GM18907 (cell line): ENCODE results near the gene TMEM100.
A peak's percentile ranks its signal among the peaks of the same experiment; 100 is the strongest.

Source experiments
- ATAC-seq: cut with Tn5 transposase; IDR thresholded peaks from one replicate; pipeline ENCODE4 v1.9.1; 2021; ENCODE audit warnings: mild to moderate bottlenecking, moderate library complexity; ENCODE audit not compliant: unreplicated experiment

Gene TMEM100

DNA sequence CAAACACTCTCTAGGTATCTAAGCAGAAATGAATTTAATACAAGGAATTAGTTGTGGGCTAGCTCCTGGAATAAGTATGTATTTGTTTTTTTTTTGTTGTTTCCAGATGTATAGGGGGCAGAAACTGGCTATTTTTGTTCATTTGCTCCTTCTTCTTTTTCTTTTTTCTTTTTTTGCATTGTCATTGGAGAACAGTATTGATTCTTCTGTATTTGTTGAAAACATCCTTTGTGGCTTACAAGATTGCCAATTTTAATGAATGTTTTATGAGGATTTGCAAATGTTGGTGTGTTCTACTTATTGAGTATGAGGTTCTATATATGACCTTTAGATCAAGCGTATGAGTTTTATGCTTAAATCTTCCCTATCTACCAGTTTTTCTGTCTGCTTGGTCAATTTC, 22.6 kb upstream of the TMEM100 start:
- ATAC-seq: no peak

DNA sequence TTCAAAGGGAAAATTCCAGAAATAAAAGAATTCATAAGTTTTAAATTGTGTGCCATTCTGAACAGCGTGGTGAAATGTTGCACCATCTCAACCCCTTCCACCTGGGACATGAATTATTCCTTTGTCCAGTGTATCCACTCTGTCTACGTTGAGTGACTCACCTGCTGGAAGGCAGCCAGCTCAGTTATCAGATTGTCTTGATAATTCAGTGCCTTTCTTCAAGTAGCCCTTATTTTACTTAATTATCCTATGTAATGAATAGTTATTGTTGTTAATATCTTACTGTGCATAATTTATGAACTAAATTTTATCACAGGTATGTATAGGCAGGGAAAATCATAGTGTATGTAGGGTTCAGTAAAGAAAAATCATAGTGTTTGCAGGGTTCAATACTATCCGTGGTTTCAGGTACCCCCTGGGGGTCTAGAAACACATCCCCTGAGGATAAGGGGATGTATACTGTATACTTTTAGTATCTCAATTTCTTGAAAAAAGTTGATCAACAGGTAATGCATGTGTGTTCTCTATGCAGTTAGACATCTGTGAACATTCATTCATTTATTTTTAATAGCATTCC, 20.5 kb upstream of the TMEM100 start:
- peak; percentile 38 for ATAC-seq

DNA sequence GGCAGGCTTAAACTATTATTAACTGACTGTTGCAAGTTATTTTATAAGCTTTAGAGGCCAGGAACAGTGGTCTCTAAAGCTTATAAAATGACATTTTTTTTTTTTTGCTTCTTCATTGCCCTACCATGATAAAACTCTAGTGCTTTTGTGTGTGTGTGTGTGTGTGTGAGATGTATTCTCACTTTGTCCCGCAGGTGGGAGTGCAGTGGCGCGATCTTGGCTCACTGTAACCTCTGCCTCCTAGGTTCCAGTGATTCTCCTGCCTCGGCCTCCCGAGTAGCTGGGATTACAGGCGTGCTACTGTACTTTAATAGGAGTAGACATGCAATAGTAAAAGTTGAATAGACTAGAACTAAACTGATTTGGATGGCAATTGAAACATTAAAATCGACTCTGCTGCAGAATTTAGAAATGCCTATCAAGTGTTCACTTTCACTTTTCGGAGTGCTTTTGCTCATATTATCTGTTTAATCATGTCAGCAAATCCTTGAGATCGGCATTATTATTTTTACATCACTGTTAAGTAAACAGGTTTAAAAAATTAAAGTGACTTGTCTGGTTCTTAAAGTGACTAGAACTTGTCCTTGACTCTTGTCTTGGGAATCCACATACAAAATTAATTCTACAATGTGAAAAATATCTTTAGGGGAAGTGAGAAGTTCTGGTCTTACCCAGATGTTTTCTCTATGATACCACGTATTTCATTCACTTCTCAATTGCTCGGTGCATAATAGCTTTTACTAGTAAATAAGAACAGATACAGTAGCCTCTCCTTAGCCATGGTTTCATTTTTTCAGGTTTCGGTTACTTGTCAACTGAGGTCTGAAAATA, 19.8 kb upstream of the TMEM100 start:
- peak; percentile 94 for ATAC-seq

DNA sequence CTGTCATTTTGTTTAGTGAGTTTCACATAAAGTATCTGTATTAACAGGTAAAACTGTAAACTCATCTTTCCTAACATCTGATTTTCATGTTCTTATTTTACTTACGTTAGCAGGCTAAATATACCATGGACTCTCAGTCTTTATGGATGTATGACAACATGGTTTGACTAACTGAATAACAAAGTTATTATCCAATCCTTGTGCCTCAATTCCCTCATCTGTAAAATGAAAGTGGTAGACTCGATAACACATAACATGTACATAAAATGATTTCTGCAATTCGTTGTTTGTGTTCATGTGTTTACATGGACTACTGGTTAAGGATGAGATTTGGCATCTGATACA, 18.7 kb upstream of the TMEM100 start:
- no peak for ATAC-seq

DNA sequence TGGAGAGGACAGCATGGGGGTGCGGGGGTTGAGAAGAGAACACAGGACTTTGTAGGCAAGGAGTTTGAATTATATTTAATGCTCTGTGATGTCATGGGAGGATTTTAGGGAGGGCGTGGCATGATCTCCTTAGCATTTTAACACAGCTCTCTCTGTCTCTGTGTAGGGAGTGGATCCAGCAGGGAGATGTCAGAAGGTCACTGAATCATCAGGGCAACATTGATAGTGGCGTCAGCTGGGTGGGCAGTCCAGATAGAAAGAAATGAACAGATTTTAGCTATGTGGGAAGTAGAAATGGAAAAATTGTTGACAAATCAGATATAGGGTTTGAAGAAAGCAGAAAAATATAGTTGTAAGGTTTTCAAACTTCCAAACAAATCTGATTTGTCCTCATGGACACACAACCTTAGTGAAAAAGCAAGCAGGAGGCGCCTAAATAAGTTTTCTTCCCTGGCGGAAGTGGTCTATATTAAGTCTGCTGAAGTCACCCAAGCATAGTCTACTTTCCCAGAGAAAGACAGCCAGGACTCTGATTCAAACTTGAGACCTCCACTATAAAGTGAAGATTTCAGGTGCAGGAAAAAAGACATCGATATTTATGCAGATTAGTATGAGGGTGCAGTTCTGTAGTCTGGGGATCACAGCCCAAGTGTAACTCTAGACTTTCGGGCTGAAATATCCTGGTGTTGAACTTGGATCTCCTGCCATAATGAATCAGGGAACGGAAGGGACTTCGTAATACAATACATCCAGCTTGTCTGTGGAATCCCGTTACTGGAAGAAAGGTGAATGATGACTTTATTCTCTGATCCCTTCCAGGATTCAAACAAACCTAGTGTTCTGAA, 18.1 kb upstream of the TMEM100 start:
- ATAC-seq: no peak

DNA sequence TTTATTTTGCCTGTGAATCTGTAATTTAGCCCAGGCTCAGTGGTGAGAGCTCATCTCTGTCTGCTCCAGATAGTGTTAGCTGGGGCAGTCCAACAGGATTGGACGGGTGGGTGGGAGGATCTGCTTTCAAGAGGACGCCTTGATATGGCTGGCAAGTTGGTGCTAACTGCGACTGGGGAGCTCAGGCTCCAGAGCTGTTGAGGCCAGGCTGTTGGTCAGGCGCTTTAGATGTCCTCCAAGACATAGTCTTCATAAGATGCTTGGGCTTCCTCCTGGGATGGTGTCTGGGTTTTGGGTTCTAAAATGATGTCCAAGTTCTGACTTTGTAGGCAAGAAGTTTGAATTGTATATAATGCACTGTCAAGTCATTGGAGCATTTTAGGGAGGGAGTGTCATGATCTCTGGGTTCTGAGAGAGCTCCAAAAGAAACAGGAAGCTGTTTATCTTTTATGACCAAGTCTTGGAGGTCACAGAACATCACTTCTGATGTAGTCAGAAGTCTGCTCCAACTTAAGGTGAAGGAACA, 15.4 kb upstream of the TMEM100 start:
- no peak for ATAC-seq

DNA sequence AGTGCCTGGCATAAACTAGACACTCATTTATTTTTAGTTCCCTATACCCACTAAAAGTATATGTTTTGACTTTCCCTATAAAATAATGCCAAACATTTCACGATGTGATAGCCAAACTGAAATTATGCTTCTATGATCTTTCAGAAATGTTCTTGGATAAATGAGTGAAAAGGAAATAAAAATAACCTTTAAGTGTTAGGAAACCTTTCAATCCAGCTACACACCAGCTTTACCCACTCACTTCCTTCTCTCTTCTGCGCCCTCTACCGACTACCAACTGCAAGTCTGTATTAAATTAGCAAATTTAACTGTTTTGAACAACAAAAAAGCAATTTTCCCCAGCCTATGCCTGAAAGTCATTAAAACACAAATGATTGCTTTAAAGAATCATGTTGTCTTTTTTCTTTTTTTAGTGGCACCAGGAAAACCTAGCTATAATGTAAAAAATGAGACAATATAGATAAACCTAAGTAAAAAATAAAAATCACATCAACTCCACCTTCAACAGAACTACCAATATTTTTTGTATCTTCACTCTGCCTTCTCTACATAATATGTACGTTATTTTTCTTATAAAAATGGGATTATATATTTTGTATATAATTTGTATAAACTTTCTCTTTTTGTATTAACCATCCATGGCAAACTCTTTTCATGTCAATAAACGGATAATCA, 13.2 kb upstream of the TMEM100 start:
- ATAC-seq: no peak

DNA sequence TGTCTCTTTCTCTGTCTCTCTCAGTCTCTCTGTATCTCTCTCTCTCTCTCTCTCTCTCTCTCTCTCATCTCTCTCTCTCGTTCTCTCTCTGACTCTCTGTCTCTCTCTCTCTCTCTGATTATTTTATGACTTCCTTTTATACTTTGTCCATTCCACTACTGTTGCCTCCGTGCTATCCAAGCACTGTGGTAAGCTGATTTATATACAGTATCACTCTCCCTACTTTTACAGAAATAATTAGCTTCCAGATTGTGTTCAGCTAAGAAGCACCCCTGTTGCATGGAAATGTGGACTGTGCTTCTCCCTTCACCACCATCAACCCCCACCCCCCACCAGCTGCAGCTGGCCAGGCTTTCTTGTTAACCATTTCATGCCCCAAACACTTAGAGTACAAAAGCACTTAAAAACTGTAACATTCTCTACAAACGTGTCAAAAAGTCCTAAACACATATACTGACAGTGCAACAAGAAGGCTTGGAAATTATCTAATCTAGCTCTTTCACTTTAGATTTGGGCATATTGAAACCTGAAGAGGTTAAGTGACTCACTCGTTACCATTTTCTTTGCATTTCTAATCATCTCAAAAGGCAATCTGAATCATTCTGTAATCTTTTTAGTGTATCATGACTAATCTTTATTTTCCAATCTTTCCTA, 11.6 kb upstream of the TMEM100 start:
- ATAC-seq: no peak

DNA sequence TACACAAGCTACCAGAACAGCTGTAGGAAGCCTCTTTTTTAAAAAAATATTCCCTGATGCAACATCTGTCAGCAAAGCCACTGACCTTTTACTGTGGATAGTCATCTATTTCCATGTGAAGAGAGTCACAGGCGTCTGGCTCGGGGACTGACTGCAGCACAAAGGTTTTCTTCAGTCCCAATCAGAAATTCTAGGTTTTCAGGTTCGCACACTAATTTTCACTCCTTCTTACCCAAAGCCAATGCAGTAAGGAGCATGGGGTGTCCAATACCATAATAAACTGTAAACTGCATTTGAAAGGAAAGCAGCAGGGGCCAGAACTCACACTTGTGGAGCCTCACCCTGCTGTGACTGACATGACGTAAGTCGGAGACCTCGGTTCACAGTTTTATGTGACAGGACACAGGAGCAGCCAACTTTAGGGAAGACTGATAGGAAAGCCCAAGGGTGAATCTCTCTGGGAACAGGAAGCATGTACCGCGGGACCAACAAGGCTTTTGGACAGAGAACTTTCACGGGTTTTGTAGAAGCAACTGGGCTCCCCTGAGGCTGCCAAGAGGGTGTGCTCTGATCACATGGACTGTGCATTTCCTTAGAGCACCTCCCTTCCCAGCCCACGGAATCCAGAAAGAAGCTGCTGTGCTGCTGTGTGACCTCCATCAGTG, 9.1 kb upstream of the TMEM100 start:
- no peak for ATAC-seq

DNA sequence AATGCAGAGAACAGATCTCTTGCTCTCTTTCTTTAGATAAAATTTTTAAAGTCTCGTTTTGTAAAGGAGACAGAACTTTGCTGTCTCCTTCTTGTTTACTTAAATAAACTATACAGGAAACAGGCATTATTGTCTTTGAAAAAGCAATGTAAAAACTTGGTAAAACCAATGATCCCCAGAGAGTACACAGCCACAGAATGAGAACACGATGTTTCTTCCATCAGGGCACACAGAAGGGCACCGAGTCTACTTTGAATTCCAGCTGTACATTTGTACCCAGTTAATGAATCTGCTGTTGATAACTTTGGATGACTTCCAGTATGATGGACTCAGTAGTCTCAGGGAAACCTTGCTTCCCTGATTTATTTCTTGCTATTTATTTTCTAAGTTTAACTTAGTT, 8.1 kb upstream of the TMEM100 start:
- no peak for ATAC-seq

DNA sequence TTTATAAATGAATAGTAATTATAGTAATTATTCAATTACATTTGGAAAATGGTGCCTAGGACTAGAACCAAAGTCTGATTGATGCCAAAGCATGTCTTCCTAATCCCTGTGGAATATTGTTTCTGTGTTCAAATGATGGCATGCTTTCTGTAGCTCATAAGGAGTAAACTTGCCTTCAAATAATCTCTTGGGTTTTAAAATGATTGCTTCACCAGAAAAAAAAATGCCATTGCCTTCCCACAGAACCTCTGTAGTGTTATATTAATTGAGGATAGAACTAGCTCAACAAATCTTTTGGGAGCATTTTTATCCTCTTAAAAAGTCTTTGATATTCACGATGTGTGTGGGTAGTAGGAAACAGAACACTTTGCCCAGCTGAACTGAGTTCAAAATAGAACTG, 7.7 kb upstream of the TMEM100 start:
- ATAC-seq: no peak

DNA sequence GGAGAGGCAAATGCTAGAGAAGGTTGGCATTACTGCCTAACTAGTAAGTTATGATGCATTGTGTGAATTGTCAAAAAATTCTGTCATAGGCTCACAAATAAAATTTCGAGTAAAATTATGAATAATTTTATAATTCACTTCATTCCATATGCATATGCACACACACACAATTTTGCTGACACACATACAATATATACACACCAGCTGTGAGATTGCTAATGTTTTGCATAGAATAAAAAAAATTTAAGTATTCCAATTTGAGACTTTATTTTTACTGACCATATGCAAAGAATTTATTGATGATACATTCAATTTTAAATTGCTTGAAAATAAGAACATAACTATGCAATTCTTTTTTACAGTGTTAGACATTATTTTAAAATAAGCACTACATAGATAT, 6.8 kb upstream of the TMEM100 start:
- ATAC-seq: no peak

DNA sequence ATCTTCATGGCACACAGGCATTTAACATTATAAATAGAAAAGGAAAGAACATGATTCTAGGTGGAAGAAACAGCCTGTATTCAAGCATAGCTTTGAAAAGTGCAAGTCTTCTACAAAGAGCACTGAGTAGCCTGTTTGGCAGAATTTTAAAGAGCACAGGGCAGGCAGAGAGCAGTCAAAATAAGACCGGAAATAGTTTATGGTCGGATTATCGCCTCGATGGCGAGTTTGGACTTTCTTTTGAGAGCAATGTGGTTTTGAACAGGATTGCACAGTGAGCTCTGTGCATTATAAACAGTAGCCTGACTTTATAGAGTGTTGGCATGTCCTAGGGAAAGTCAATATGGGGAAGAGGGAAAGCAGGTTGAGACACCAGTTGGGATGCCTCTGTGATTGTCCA, 6.2 kb upstream of the TMEM100 start:
- no peak for ATAC-seq

DNA sequence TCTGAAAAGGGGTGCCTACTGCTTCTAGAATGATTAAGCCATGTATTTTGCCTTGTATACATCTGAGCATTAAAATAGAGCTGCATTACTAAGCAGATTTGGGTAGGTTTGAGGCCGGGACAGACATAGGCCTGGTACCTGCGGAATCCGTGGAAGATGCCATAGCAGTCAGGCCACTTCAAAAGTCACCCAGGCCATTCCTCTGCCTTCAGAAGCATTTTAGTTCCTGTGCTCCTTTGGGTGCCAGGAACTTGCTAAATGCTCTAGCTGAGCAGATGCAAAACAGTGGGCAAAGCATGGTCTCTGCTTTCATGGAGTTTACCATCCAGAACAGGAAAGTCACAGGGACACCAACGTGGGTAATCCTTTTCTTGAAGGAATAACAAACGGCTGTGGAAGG, 5.7 kb upstream of the TMEM100 start:
- ATAC-seq: no peak

DNA sequence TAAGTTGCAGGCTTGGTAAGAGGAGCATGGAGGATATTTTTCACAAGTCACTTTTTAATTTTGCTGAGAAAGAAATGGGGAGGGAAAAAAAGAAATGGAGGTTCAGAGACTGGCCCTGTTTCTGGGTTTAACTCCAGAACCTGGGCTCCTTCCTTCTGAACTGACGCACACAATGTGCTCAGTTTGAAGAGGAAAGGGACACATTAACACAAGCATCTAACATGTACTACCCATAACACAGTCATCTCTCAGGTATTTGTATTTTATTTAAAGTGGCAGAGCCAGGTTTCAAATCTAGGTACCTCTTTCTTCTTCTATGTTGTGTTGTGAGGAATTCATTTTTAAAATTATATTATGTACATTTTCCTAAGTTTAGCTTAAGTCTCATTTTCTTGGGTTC, 5.3 kb upstream of the TMEM100 start:
- ATAC-seq: no peak

DNA sequence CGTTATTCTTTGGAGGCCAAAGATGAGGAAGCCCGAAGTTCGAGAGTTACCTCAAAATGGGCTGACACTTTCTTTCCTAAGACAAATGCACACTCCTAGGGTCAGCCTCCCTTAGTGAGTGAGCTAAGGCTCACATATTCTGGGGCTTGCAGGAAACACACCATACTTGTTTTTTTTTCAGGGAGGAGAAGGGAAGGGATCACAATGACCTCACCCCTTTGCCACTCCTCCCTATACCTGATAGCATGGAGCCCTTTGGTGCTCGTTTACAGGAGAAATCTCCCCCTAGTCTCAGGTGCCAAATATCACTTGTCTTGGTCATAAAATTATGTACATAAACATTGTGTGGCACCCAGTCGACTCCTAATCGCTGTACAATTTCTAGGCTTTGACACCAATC, 4.6 kb upstream of the TMEM100 start:
- ATAC-seq: no peak

DNA sequence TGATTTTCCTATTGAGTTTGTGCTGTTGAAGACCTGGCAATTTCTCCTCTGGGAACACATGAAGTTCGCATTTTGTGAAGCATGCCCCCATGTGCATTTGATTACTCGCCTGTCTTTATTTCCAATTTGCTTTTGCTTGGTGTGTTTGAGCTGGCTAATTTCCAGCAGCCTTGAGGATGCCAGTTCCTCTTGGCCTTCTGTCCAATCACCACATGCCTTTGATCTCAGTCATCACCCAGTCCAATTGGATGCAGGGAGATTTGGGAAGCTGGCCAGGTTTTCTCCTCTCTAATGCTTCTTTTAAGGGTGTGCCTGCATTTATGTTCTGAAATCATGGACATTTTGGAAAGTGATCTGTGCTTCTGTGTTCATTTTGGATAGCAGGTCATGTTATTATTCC, 3.8 kb upstream of the TMEM100 start:
- ATAC-seq: no peak

DNA sequence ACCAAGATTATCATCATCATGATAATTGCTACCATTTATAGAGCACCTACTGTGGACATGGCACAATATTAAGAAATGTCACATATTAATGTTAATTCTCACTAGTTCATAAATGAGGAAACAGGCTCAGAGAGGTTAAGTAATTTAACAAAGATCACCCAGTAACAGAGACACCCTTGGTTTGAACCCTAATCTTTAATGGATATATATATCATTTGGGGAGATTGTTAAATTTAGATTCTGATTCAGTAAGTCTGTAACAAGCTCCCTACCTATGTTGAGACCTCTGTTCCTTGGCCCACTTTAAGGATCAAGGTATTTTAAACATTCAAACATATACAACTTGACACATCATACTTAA, 804 bp upstream of the TMEM100 start:
- no peak for ATAC-seq

DNA sequence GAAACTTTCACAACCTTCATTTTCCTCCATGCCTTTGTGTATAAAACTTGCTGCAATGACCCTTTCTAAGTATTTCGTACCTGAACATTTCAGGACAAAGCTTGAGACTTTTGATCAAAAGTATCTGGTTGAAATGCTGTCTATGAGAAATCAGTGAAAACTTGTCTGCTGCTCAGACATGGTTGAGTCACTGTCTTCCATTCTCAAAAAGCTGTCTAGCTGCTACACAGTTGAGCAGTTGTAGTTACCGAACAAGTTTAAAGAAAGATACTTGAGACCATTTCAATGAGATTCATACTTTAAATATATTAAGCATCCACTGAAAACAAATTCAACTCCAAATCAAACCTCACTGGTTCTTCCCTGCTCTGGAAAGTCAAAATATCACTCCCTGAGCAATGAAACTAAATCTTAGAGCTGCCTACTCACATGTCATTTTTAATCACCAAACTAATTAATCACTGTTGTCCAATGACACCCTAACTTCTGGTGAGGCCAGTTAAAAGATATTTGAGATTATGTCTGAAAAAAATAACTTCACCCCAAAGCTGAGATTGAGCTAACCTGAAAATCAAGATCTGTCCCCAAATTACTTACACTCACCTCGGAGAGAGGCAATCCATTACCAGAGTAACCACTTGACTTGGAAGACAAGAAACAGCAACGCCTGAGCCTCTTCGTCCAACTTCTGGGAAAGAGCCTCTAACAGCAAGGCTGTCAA, 488 bp downstream of the TMEM100 start:
- ATAC-seq: no peak
